MM.1S (cell line): Measurements from ENCODE around the gene MVB12A.

Experiments used
- DNase-seq: peaks from one replicate; pipeline ENCODE4 v3.0.0-alpha.2; 2015
- H2AFZ ChIP-seq: fragments of 300-600 bp; sonication (generic); 2 replicates; pipeline ENCODE4 v1.6.0; 2016; ENCODE audit warnings: antibody characterized with exemption, low read length
- H3F3A ChIP-seq: fragments of 300-600 bp; sonication (generic); 2 replicates; pipeline ENCODE4 v1.6.1; 2016; ENCODE audit warnings: mild to moderate bottlenecking, antibody characterized with exemption, low read length, moderate library complexity, mixed read lengths; ENCODE audit not compliant: insufficient read depth
- H3K27ac ChIP-seq: fragments of 300-600 bp; sonication (generic); 2 replicates; pipeline ENCODE4 v1.5.1; 2016; ENCODE audit warnings: mild to moderate bottlenecking, low read length
- H3K27me3 ChIP-seq: fragments of 300-600 bp; sonication (generic); replicated peaks from 2 replicates; pipeline ENCODE4 v1.6.0; 2016; ENCODE audit warnings: low read length; ENCODE audit not compliant: insufficient read depth
- H3K36me3 ChIP-seq: fragments of 300-600 bp; sonication (generic); replicated peaks from 2 replicates; pipeline ENCODE4 v1.6.1; 2016; ENCODE audit warnings: mild to moderate bottlenecking, low read length, mixed read lengths; ENCODE audit not compliant: insufficient read depth
- H3K4me1 ChIP-seq: fragments of 300-600 bp; sonication (generic); 2 replicates; pipeline ENCODE4 v1.6.1; 2016; ENCODE audit warnings: low read length, mixed read lengths
- H3K4me2 ChIP-seq: fragments of 300-600 bp; sonication (generic); 2 replicates; pipeline ENCODE4 v1.6.0; 2016; ENCODE audit warnings: low read depth, low read length
- H3K4me3 ChIP-seq: fragments of 300-600 bp; sonication (generic); 2 replicates; pipeline ENCODE4 v1.5.1; 2016; ENCODE audit warnings: low read length, mixed read lengths
- H3K79me2 ChIP-seq: fragments of 300-600 bp; sonication (generic); 2 replicates; pipeline ENCODE4 v1.6.1; 2016; ENCODE audit warnings: mixed run types, low read length, mixed read lengths
- H3K9ac ChIP-seq: fragments of 300-600 bp; sonication (generic); 2 replicates; pipeline ENCODE4 v1.6.1; 2016; ENCODE audit warnings: low read length, mixed read lengths
- H3K9me2 ChIP-seq: fragments of 300-600 bp; sonication (generic); replicated peaks from 2 replicates; pipeline ENCODE4 v1.6.1; 2016; ENCODE audit warnings: mild to moderate bottlenecking, low read length, mixed read lengths; ENCODE audit not compliant: insufficient read depth
- H3K9me3 ChIP-seq: fragments of 300-600 bp; sonication (generic); replicated peaks from 2 replicates; pipeline ENCODE4 v1.6.1; 2016; ENCODE audit warnings: mild to moderate bottlenecking, low read length, mixed read lengths; ENCODE audit not compliant: insufficient read depth
- H4K20me1 ChIP-seq: fragments of 300-600 bp; sonication (generic); 2 replicates; pipeline ENCODE4 v1.6.1; 2016; ENCODE audit warnings: mild to moderate bottlenecking, low read length, moderate library complexity, mixed read lengths; ENCODE audit not compliant: insufficient read depth
- EZH2 ChIP-seq: fragments of 300-600 bp; sonication (generic); optimal IDR thresholded peaks from 2 replicates; pipeline ENCODE3; 2017; ENCODE audit warnings: low read depth, mild to moderate bottlenecking, antibody characterized with exemption, low read length, mixed read lengths
- EZH2phosphoT487 ChIP-seq: fragments of 300-600 bp; sonication (generic); IDR thresholded peaks from 2 replicates; pipeline ENCODE4 v1.6.1; 2018; ENCODE audit warnings: antibody characterized with exemption, low read length
- TF ChIP-seq, protein P1 (sequence below): fragments of 300-600 bp; sonication (generic); IDR thresholded peaks from 2 replicates; pipeline ENCODE4 v1.5.1; 2016; ENCODE audit warnings: antibody characterized with exemption, low read length, mixed read lengths

The MVB12A gene

DNA sequence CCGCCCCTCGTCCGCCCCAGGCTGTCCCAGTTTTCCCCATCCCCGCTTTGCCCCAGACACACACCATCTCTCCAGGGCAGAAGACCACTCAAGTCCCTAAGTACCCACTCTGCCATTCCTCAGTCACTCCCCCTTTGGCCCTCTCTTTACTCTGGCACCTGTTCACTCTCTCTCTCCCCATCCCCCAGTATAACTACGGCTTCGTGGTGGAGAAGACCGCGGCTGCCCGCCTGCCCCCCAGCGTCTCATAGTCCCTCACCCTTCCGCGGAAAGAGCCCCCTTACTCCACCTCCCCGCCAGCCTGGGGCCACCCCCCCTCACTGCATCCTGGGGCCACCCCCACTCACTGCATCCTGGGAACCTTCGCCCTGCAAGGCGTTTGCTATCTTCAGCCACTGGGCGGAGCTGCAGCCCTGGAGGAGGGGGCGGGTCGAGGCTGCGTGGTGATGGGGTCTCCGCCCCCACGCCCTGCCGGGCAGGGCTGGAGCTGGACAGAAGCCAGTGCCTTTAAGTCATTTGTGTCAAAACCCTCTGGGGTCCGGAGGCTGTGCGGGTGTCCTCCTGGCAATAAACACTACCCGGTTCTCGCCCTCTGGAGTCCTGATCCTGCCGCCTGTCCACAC lies 5.0 kb downstream of the MVB12A start:
- no peaks in the 10 kb centered on the region for H3K9me2 ChIP-seq
- H3K36me3 ChIP-seq: no peaks in the 10 kb centered on the region
- H3K4me3 ChIP-seq: no peak overlapping the region
- H3K79me2 ChIP-seq: no peaks in the 10 kb centered on the region
- H2AFZ ChIP-seq: no peak overlapping the region
- peaks cover 7% of the 10 kb centered on the region; the same call in 1 of the 2 replicates for H3F3A ChIP-seq
- no peaks in the 10 kb centered on the region for H3K9me3 ChIP-seq
- H3K9ac ChIP-seq: no peak overlapping the region
- no peaks in the 10 kb centered on the region for H4K20me1 ChIP-seq
- peaks cover 7% of the 10 kb centered on the region for H3K27me3 ChIP-seq
- DNase-seq: no peak
- no peak overlapping the region for H3K27ac ChIP-seq
- H3K4me1 ChIP-seq: no peaks in the 10 kb centered on the region
- TF ChIP-seq EZH2phosphoT487: no peak
- TF ChIP-seq EZH2: no peak
- TF ChIP-seq, protein P1, sequence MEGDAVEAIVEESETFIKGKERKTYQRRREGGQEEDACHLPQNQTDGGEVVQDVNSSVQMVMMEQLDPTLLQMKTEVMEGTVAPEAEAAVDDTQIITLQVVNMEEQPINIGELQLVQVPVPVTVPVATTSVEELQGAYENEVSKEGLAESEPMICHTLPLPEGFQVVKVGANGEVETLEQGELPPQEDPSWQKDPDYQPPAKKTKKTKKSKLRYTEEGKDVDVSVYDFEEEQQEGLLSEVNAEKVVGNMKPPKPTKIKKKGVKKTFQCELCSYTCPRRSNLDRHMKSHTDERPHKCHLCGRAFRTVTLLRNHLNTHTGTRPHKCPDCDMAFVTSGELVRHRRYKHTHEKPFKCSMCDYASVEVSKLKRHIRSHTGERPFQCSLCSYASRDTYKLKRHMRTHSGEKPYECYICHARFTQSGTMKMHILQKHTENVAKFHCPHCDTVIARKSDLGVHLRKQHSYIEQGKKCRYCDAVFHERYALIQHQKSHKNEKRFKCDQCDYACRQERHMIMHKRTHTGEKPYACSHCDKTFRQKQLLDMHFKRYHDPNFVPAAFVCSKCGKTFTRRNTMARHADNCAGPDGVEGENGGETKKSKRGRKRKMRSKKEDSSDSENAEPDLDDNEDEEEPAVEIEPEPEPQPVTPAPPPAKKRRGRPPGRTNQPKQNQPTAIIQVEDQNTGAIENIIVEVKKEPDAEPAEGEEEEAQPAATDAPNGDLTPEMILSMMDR: peak; percentile 31
- H3K4me2 ChIP-seq: no peak overlapping the region

DNA sequence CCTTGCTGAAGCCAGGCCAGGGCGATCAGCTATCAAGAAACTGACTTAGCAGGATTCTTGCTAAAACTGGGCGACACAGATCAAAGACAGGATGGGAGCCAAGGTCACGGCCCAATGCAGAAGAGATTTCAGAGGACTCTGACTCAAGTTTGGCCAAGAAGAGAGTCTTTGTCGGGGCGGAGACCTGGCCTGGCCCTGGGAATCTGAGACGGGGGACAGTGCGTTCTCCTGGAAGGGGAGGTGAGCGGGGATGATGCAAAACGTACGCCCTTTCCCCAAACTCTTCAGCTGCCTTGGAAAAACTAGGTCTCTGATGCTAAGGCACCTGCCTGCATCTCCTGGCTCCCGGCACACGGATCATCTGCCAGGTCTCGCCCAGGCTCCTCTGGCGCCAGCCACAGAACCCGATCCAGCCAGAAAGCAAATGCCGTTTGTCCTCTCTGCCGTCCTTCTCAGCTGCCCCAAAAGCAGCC lies 9.8 kb downstream of the MVB12A start:
- no peaks in the 10 kb centered on the region for H3K4me1 ChIP-seq
- peaks cover 24% of the 10 kb centered on the region for H3K27me3 ChIP-seq
- H3K27ac ChIP-seq: no peak overlapping the region
- no peaks in the 10 kb centered on the region for H3K9me3 ChIP-seq
- TF ChIP-seq, protein P1: no peak
- TF ChIP-seq EZH2 (no peak), EZH2phosphoT487 (no peak)
- no peaks in the 10 kb centered on the region for H4K20me1 ChIP-seq
- H3F3A ChIP-seq: no peaks in the 10 kb centered on the region
- no peak overlapping the region for H3K4me3 ChIP-seq
- H3K79me2 ChIP-seq: no peaks in the 10 kb centered on the region
- no peak overlapping the region for H3K9ac ChIP-seq
- no peak overlapping the region for H3K4me2 ChIP-seq
- no peaks in the 10 kb centered on the region for H3K9me2 ChIP-seq
- H2AFZ ChIP-seq: no peak overlapping the region
- DNase-seq: no peak
- no peaks in the 10 kb centered on the region for H3K36me3 ChIP-seq

DNA sequence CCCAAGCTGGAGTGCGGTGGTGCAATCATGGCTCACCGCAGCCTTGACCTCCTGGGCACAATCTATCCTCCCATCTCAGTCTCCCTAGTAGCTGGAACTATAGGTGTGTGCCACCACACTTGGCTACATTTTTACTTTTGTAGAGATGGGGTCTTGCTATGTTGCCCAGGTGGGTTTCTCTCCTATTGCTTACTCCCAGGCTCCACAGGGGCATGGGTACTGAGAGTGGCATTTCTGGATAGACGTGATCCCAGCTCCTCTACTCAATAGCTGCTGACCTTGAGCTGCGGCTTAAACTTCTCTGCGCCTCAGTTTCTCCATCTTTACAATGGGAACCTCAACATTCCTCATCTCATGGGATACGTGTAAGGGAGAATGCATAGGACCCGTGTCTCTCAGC lies 11.6 kb downstream of the MVB12A start:
- no peaks in the 10 kb centered on the region for H3K4me1 ChIP-seq
- no peak for TF ChIP-seq EZH2phosphoT487
- TF ChIP-seq, protein P1: no peak
- TF ChIP-seq EZH2: no peak
- H3K36me3 ChIP-seq: no peaks in the 10 kb centered on the region
- peaks cover 34% of the 10 kb centered on the region for H3K27me3 ChIP-seq
- no peak overlapping the region for H3K27ac ChIP-seq
- H3K9me2 ChIP-seq: no peaks in the 10 kb centered on the region
- no peak overlapping the region for H2AFZ ChIP-seq
- H3K4me3 ChIP-seq: no peak overlapping the region
- DNase-seq: no peak
- H3K79me2 ChIP-seq: no peaks in the 10 kb centered on the region
- no peaks in the 10 kb centered on the region for H4K20me1 ChIP-seq
- no peaks in the 10 kb centered on the region for H3F3A ChIP-seq
- H3K9me3 ChIP-seq: no peaks in the 10 kb centered on the region
- H3K4me2 ChIP-seq: no peak overlapping the region
- no peak overlapping the region for H3K9ac ChIP-seq
